Measurements from ENCODE around the gene ZNRF2.

- TF ChIP-seq, protein P1, sequence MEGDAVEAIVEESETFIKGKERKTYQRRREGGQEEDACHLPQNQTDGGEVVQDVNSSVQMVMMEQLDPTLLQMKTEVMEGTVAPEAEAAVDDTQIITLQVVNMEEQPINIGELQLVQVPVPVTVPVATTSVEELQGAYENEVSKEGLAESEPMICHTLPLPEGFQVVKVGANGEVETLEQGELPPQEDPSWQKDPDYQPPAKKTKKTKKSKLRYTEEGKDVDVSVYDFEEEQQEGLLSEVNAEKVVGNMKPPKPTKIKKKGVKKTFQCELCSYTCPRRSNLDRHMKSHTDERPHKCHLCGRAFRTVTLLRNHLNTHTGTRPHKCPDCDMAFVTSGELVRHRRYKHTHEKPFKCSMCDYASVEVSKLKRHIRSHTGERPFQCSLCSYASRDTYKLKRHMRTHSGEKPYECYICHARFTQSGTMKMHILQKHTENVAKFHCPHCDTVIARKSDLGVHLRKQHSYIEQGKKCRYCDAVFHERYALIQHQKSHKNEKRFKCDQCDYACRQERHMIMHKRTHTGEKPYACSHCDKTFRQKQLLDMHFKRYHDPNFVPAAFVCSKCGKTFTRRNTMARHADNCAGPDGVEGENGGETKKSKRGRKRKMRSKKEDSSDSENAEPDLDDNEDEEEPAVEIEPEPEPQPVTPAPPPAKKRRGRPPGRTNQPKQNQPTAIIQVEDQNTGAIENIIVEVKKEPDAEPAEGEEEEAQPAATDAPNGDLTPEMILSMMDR (IDR thresholded peaks at IDR 0.05), result no peak
- TF ChIP-seq POLR2A (IDR thresholded peaks at IDR 0.05) (peak in 1 of 4 donors; percentile 21), POLR2AphosphoS5 (IDR thresholded peaks at IDR 0.05) (no peak), EP300 (IDR thresholded peaks at IDR 0.05) (no peak)
These were observed 38.0 kb downstream of the ZNRF2 start for GRCh38 chr7:30322271-30323005.
